ENCODE measurements around the gene TMOD2.

Gene TMOD2

GRCh38 chr15:51861557-51862359 lies 110.4 kb downstream of the TMOD2 start:
- no peak for DNase-seq (ENCODE audit: extremely low read depth, low read depth)
- no peak for TF ChIP-seq CTCF (IDR thresholded peaks at IDR 0.05; ENCODE audit: low read depth, low read length)

GRCh38 chr15:51863131-51863530 lies 111.7 kb downstream of the TMOD2 start:
- TF ChIP-seq CTCF (IDR thresholded peaks at IDR 0.05; ENCODE audit: low read depth, low read length) = no peak
- DNase-seq (ENCODE audit: extremely low read depth, low read depth) = no peak

GRCh38 chr15:51864408-51865056 lies 113.1 kb downstream of the TMOD2 start:
- DNase-seq (ENCODE audit: extremely low read depth, low read depth) = no peak

GRCh38 chr15:51865317-51865716 lies 113.9 kb downstream of the TMOD2 start:
- no peak for TF ChIP-seq CTCF (IDR thresholded peaks at IDR 0.05; ENCODE audit: low read depth, low read length)
- DNase-seq (ENCODE audit: extremely low read depth, low read depth) = no peak

More at GRCh38 chr15:51864408-51865056, 113.1 kb downstream of the TMOD2 start:
- TF ChIP-seq CTCF (IDR thresholded peaks at IDR 0.05; ENCODE audit: low read depth, low read length) = no peak

All from AG09319 (cell line).